ENCODE results near the gene CACNA2D4.

Gene CACNA2D4

DNA sequence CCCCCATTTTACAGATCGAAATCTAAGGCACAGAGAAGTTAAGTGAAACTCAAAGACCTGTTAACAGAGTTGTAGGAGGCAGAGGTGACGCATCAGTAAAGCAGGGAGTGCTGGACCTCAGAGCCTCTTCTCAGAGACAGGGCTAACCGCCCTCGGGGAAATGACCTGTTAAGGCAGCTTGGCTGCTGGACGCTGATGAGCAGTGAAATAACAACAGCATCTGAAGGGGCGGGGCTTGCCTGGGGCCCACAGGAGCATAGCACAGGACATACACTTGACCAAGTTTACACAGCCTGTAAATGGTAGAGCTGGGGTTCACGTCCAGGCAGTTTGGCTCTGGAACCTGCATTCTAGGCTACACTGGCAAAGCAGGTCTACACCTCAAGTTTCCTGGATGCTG is 58.8 kb downstream of the CACNA2D4 start:
- no peak overlapping the region for H3K27ac ChIP-seq (ENCODE audit: low read length)
- no peak overlapping the region for H3K4me3 ChIP-seq (ENCODE audit: low read depth in 1 of 2, low read length in 2 of 2)
- peaks cover 4% of the 10 kb centered on the region for H3K27me3 ChIP-seq (ENCODE audit: low read depth, low read length)
- no peaks in the 10 kb centered on the region for H3K4me1 ChIP-seq (ENCODE audit: control insufficient read depth in 1 of 2, insufficient read depth in 2 of 2, low read length in 2 of 2)
- peaks cover 0 to 13% of the 10 kb centered on the region in 2 donors for H3K9me3 ChIP-seq (ENCODE audit: control insufficient read depth in 1 of 2, low read length in 2 of 2)
- H3K36me3 ChIP-seq (ENCODE audit: control insufficient read depth in 1 of 2, insufficient read depth in 2 of 2, low read length in 2 of 2), result peaks cover 0 to 7% of the 10 kb centered on the region in 2 donors

DNA sequence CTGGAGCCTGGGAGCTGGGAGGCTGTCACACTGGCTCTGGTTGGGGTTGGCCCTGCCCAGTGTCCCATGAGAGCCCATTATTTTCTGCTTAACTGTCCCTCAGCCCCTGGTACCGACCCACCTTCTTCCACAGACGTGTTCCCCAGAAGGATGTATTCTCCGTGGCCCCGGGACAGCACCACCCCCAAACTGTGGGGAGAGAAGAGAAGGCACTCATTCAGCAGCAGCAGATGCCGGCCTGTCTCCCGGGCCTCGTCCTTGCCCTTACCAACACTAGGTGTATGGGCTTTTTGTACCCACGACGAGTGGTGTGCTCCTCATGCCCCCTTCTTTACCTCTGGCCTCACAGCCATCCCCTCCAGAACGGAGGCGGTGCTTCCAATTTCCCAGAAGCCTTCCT is 60.0 kb downstream of the CACNA2D4 start:
- Histone ChIP-seq H3K36me3 (ENCODE audit: control insufficient read depth in 1 of 2, insufficient read depth in 2 of 2, low read length in 2 of 2) (peaks cover 0 to 7% of the 10 kb centered on the region in 2 donors), H3K27me3 (ENCODE audit: low read depth, low read length) (no peaks in the 10 kb centered on the region), H3K4me1 (ENCODE audit: control insufficient read depth in 1 of 2, insufficient read depth in 2 of 2, low read length in 2 of 2) (no peaks in the 10 kb centered on the region), H3K4me3 (ENCODE audit: low read depth in 1 of 2, low read length in 2 of 2) (no peak overlapping the region), H3K9me3 (ENCODE audit: control insufficient read depth in 1 of 2, low read length in 2 of 2) (peaks cover 0 to 13% of the 10 kb centered on the region in 2 donors), H3K27ac (ENCODE audit: low read length) (no peak overlapping the region)

DNA sequence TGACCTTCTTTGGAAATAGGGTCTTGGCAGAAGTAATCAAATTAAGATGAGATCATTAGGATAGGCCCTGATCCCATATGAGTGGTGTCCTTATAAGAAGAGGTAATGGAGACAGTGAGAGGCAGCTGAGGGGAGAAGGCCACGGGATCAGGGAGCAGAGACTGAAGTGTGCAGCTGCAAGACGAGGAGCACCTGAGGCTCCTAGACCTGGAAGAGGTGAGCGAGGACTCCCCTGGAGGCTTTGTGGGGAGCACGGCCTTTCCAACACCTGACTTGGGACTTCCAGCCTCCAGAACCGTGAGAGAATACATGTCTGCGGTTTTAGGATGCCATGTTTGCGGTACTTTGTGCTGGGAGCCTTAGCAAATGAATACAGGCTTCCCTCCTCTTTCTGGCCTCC is 60.6 kb downstream of the CACNA2D4 start:
- Histone ChIP-seq H3K4me3 (ENCODE audit: low read depth in 1 of 2, low read length in 2 of 2) (no peak overlapping the region), H3K4me1 (ENCODE audit: control insufficient read depth in 1 of 2, insufficient read depth in 2 of 2, low read length in 2 of 2) (no peaks in the 10 kb centered on the region), H3K27ac (ENCODE audit: low read length) (no peak overlapping the region), H3K27me3 (ENCODE audit: low read depth, low read length) (no peaks in the 10 kb centered on the region), H3K36me3 (ENCODE audit: control insufficient read depth in 1 of 2, insufficient read depth in 2 of 2, low read length in 2 of 2) (peaks cover 0 to 7% of the 10 kb centered on the region in 2 donors), H3K9me3 (ENCODE audit: control insufficient read depth in 1 of 2, low read length in 2 of 2) (peaks cover 0 to 13% of the 10 kb centered on the region in 2 donors)

DNA sequence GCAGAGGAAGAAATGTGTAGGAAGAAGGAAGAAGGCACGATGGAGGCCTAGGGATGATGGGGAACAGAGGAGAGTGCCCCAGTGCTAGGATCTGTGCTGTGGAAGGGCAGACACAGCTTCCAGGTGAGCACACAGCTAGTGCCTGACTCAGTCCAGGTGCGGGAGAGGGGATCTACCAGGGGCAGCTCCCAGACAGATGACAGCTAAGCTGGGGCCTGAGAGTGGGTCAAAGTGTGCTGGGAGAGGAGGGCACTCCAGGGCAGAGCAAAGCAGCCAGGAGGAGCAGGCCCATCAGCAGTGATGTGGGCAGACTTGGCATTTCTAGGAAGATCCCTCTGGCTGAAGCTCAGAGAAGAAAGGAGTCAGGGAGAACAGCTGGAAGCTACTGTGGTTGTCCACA is 61.4 kb downstream of the CACNA2D4 start:
- Histone ChIP-seq H3K9me3 (ENCODE audit: control insufficient read depth in 1 of 2, low read length in 2 of 2) (peaks cover 0 to 13% of the 10 kb centered on the region in 2 donors), H3K4me3 (ENCODE audit: low read depth in 1 of 2, low read length in 2 of 2) (no peak overlapping the region), H3K27ac (ENCODE audit: low read length) (no peak overlapping the region), H3K36me3 (ENCODE audit: control insufficient read depth in 1 of 2, insufficient read depth in 2 of 2, low read length in 2 of 2) (peaks cover 0 to 7% of the 10 kb centered on the region in 2 donors), H3K4me1 (ENCODE audit: control insufficient read depth in 1 of 2, insufficient read depth in 2 of 2, low read length in 2 of 2) (no peaks in the 10 kb centered on the region), H3K27me3 (ENCODE audit: low read depth, low read length) (no peaks in the 10 kb centered on the region)

DNA sequence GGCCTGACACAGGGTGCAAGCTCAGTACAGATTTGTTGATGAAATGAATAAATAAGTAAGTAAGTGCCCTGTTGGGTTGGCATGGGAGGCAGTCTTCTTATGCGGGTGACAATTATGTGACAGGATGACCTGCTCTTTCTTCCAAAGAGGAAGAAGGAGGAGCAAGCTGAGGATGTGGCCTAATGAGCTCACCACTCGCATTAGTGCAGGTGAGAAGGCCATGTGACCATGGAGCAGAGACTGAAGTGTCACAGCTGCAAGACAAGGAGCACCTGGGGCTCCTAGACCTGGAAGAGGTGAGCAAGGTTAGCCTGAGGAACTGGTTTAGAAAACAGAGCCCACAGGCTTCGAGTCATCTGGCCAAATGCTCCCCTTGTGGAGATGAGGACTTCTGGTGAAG is 63.2 kb downstream of the CACNA2D4 start:
- H3K9me3 ChIP-seq (ENCODE audit: control insufficient read depth in 1 of 2, low read length in 2 of 2), result peaks cover 0 to 13% of the 10 kb centered on the region in 2 donors
- H3K27me3 ChIP-seq (ENCODE audit: low read depth, low read length), result no peaks in the 10 kb centered on the region
- H3K36me3 ChIP-seq (ENCODE audit: control insufficient read depth in 1 of 2, insufficient read depth in 2 of 2, low read length in 2 of 2), result peaks cover 0 to 7% of the 10 kb centered on the region in 2 donors
- no peak overlapping the region for H3K27ac ChIP-seq (ENCODE audit: low read length)
- H3K4me3 ChIP-seq (ENCODE audit: low read depth in 1 of 2, low read length in 2 of 2), result peak overlapping the region in 1 of 2 donors; percentile 19
- H3K4me1 ChIP-seq (ENCODE audit: control insufficient read depth in 1 of 2, insufficient read depth in 2 of 2, low read length in 2 of 2), result no peaks in the 10 kb centered on the region

DNA sequence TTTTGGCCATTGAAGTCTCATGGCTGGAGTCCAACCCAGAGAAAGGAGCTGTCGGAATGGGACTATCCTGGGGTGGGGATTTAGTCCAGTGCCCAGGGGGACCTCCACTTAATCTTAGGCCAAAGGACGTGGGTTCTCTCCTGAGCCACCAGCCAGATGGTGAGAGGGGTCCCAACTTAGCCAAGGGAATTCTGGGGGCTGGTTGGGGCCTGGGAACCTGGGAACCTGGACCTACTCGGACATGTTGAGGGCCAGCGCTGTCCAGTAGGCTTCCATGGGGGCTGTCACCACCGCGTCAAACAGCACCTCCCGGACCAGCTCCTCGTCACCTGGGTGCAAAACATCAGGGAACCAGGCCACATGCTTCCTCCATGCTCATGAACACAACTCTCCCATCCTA is 64.7 kb downstream of the CACNA2D4 start:
- H3K27ac ChIP-seq (ENCODE audit: low read length), result no peak overlapping the region
- no peak overlapping the region for H3K4me3 ChIP-seq (ENCODE audit: low read depth in 1 of 2, low read length in 2 of 2)
- no peaks in the 10 kb centered on the region for H3K4me1 ChIP-seq (ENCODE audit: control insufficient read depth in 1 of 2, insufficient read depth in 2 of 2, low read length in 2 of 2)
- peaks cover 0 to 13% of the 10 kb centered on the region in 2 donors for H3K9me3 ChIP-seq (ENCODE audit: control insufficient read depth in 1 of 2, low read length in 2 of 2)
- H3K27me3 ChIP-seq (ENCODE audit: low read depth, low read length), result no peaks in the 10 kb centered on the region
- peaks cover 0 to 7% of the 10 kb centered on the region in 2 donors for H3K36me3 ChIP-seq (ENCODE audit: control insufficient read depth in 1 of 2, insufficient read depth in 2 of 2, low read length in 2 of 2)

DNA sequence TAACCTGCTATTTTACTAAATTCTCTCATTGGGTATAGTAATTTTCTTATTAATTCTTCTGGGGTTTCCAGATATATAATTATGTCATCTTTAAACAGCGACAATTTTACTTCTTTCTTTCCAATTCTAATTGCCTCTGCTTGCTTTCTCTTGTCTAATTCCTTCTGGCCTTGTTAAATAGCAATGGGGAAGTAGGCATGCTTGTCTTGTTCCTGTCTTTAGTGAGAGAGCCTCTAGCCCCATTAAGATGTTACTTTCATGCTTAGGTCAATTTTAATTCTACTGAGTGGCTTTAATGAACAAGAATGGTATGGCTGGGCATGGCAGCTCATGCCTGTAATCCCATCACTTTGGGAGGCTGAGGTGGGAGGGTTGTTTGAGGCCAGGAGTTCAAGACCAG is 66.4 kb downstream of the CACNA2D4 start:
- H3K4me1 ChIP-seq (ENCODE audit: control insufficient read depth in 1 of 2, insufficient read depth in 2 of 2, low read length in 2 of 2), result no peaks in the 10 kb centered on the region
- peaks cover 0 to 7% of the 10 kb centered on the region in 2 donors for H3K36me3 ChIP-seq (ENCODE audit: control insufficient read depth in 1 of 2, insufficient read depth in 2 of 2, low read length in 2 of 2)
- no peak overlapping the region for H3K4me3 ChIP-seq (ENCODE audit: low read depth in 1 of 2, low read length in 2 of 2)
- no peaks in the 10 kb centered on the region for H3K27me3 ChIP-seq (ENCODE audit: low read depth, low read length)
- peaks cover 0 to 13% of the 10 kb centered on the region in 2 donors for H3K9me3 ChIP-seq (ENCODE audit: control insufficient read depth in 1 of 2, low read length in 2 of 2)
- H3K27ac ChIP-seq (ENCODE audit: low read length), result no peak overlapping the region

DNA sequence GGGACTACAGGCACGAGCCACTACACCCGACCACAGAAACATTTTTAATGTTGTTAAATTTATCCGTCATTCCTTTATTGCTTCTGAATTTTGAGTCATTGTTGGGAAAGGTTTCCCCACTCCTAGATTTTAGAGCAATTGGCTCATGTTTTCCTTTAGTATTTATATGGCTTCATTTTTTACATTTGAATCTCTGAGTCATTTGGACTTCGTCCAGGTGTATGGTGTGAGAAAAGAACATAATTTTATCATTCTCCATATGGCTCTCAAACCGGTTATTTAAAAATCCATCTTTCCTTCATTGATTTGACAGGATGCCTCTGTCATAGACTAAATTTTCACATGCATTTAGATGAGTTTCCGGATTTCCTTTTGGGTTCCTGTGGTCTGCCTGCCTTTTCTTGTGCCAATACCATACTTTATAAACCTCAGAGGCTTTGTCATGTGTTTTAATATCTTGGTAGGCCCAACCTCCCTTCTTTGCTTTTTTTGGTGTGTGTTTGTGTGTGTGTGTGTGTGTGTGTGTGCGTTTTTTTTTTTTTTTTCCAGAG is 67.2 kb downstream of the CACNA2D4 start:
- H3K36me3 ChIP-seq (ENCODE audit: control insufficient read depth in 1 of 2, insufficient read depth in 2 of 2, low read length in 2 of 2), result peaks cover 0 to 7% of the 10 kb centered on the region in 2 donors
- H3K27ac ChIP-seq (ENCODE audit: low read length), result no peak overlapping the region
- no peaks in the 10 kb centered on the region for H3K4me1 ChIP-seq (ENCODE audit: control insufficient read depth in 1 of 2, insufficient read depth in 2 of 2, low read length in 2 of 2)
- H3K9me3 ChIP-seq (ENCODE audit: control insufficient read depth in 1 of 2, low read length in 2 of 2), result peaks cover 0 to 13% of the 10 kb centered on the region in 2 donors
- H3K27me3 ChIP-seq (ENCODE audit: low read depth, low read length), result no peaks in the 10 kb centered on the region
- H3K4me3 ChIP-seq (ENCODE audit: low read depth in 1 of 2, low read length in 2 of 2), result no peak overlapping the region

DNA sequence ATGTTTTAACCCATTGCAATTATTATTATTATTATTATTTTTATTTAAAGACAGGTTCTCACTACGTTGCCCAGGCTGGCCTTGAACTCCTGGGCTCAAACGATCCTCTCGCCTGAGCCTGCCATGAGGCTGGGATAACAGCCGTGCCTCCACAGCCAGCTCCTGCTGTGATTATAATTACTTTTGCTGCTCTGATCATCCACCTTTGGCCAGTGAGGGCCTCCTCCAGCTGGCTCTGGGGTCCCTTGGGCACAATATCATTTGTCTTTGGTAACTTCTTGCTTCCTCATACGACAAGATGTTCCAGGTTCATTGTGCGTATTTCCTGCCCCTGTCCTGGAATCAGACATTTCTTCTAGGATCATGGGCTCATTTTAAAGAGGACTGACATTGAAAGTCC is 69.7 kb downstream of the CACNA2D4 start:
- Histone ChIP-seq H3K9me3 (ENCODE audit: control insufficient read depth in 1 of 2, low read length in 2 of 2) (no peaks in the 10 kb centered on the region), H3K4me3 (ENCODE audit: low read depth in 1 of 2, low read length in 2 of 2) (no peak overlapping the region), H3K27me3 (ENCODE audit: low read depth, low read length) (no peaks in the 10 kb centered on the region), H3K4me1 (ENCODE audit: control insufficient read depth in 1 of 2, insufficient read depth in 2 of 2, low read length in 2 of 2) (no peaks in the 10 kb centered on the region), H3K27ac (ENCODE audit: low read length) (no peak overlapping the region), H3K36me3 (ENCODE audit: control insufficient read depth in 1 of 2, insufficient read depth in 2 of 2, low read length in 2 of 2) (no peaks in the 10 kb centered on the region)

DNA sequence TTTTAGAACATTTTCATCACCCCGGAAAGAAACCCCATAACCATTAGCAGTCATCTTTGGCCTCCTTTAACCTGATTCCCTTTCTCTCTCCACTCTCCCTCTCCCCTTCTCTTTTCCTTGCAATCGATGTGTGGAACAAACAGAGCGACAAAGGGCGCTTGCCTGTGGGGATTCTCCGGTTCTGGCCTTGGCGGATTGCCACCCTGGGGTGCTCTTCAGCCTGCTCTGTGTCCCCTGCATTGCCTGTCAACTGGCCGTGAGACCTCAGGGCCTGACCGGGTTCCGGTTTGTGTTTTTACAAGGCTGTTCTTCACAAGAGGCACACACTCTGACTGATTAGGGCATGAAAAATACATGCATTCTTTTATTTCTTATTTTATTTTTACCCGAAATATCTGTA is 70.3 kb downstream of the CACNA2D4 start:
- H3K4me1 ChIP-seq (ENCODE audit: control insufficient read depth in 1 of 2, insufficient read depth in 2 of 2, low read length in 2 of 2), result no peaks in the 10 kb centered on the region
- no peaks in the 10 kb centered on the region for H3K27me3 ChIP-seq (ENCODE audit: low read depth, low read length)
- no peaks in the 10 kb centered on the region for H3K36me3 ChIP-seq (ENCODE audit: control insufficient read depth in 1 of 2, insufficient read depth in 2 of 2, low read length in 2 of 2)
- no peak overlapping the region for H3K4me3 ChIP-seq (ENCODE audit: low read depth in 1 of 2, low read length in 2 of 2)
- H3K9me3 ChIP-seq (ENCODE audit: control insufficient read depth in 1 of 2, low read length in 2 of 2), result no peaks in the 10 kb centered on the region
- no peak overlapping the region for H3K27ac ChIP-seq (ENCODE audit: low read length)

DNA sequence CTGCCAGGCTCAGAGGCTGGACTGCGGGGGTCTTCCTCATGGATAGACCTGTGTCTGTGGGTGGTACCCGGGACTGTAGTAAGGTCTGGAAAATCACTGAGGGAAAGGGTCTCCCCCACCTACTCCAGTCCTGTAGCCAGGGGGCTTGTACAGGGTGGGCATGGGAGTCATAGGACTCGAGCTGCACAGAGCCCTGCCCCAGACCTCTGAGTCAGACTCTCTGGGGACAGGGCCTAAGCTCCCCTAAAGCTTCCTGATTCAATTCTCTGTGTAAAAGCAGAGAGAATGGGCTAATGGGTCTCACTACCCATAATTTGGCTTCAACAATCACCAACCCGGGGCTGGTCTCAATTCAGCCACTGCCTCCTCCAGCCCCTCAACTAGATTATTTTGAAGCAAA is 71.0 kb downstream of the CACNA2D4 start:
- H3K36me3 ChIP-seq (ENCODE audit: control insufficient read depth in 1 of 2, insufficient read depth in 2 of 2, low read length in 2 of 2), result no peaks in the 10 kb centered on the region
- no peak overlapping the region for H3K4me3 ChIP-seq (ENCODE audit: low read depth in 1 of 2, low read length in 2 of 2)
- no peaks in the 10 kb centered on the region for H3K9me3 ChIP-seq (ENCODE audit: control insufficient read depth in 1 of 2, low read length in 2 of 2)
- no peak overlapping the region for H3K27ac ChIP-seq (ENCODE audit: low read length)
- no peaks in the 10 kb centered on the region for H3K4me1 ChIP-seq (ENCODE audit: control insufficient read depth in 1 of 2, insufficient read depth in 2 of 2, low read length in 2 of 2)
- H3K27me3 ChIP-seq (ENCODE audit: low read depth, low read length), result no peaks in the 10 kb centered on the region
